Peyer's patch (tissue), 4 donors: Measurements from ENCODE around the gene GNG12.

Source experiments
- POLR2A ChIP-seq, 2 donors: fragments of 450-650 bp; IDR thresholded peaks; one replicate each; pipeline ENCODE4 v1.5.1; 2017; ENCODE audit warnings: antibody characterized with exemption in 2 of 2, mild to moderate bottlenecking in 2 of 2, moderate library complexity in 2 of 2
- TF ChIP-seq, protein P1 (sequence below), 6 experiments: fragments of 450-650 bp in 4 of 6; fragments of 200-600 bp in 2 of 6; sonication (generic) in 1 of 6; IDR thresholded peaks; one replicate each; pipeline ENCODE4 v1.5.1; 2017 to 2019; ENCODE audit warnings: antibody characterized with exemption in 6 of 6, mild to moderate bottlenecking in 3 of 6, moderate library complexity in 1 of 6

DNA sequence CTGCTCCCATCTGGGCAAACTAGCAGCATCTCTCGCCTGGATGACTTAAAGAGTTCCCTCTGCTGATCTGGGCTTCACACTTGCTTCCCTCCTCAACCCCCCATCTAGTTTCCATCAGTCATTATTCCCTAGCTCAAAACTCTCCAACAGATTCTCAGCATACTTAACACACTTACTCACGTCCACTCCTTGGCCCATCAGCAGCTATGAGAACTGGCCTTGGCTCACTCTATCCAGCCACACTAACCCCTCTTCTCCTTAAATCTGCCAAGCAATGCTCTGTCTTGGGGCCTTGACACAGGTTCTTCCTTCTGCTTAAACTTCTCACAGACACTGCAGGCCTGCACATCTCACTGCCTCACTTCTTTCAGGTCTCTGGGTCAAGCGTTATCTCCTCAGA is 41.6 kb downstream of the GNG12 start:
- TF ChIP-seq, protein P1, sequence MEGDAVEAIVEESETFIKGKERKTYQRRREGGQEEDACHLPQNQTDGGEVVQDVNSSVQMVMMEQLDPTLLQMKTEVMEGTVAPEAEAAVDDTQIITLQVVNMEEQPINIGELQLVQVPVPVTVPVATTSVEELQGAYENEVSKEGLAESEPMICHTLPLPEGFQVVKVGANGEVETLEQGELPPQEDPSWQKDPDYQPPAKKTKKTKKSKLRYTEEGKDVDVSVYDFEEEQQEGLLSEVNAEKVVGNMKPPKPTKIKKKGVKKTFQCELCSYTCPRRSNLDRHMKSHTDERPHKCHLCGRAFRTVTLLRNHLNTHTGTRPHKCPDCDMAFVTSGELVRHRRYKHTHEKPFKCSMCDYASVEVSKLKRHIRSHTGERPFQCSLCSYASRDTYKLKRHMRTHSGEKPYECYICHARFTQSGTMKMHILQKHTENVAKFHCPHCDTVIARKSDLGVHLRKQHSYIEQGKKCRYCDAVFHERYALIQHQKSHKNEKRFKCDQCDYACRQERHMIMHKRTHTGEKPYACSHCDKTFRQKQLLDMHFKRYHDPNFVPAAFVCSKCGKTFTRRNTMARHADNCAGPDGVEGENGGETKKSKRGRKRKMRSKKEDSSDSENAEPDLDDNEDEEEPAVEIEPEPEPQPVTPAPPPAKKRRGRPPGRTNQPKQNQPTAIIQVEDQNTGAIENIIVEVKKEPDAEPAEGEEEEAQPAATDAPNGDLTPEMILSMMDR (IDR thresholded peaks at IDR 0.05): no peak
- no peak for TF ChIP-seq POLR2A (IDR thresholded peaks at IDR 0.05)
